Measurements from ENCODE around the gene SLC23A1.
A peak's percentile ranks its signal among the peaks of the same experiment; 100 is the strongest.
"Not testable (repeated sequence)": the region's sequence is repeated elsewhere in the genome, so short reads cannot be mapped to it uniquely, and the experiment has no call there.

Gene SLC23A1

DNA sequence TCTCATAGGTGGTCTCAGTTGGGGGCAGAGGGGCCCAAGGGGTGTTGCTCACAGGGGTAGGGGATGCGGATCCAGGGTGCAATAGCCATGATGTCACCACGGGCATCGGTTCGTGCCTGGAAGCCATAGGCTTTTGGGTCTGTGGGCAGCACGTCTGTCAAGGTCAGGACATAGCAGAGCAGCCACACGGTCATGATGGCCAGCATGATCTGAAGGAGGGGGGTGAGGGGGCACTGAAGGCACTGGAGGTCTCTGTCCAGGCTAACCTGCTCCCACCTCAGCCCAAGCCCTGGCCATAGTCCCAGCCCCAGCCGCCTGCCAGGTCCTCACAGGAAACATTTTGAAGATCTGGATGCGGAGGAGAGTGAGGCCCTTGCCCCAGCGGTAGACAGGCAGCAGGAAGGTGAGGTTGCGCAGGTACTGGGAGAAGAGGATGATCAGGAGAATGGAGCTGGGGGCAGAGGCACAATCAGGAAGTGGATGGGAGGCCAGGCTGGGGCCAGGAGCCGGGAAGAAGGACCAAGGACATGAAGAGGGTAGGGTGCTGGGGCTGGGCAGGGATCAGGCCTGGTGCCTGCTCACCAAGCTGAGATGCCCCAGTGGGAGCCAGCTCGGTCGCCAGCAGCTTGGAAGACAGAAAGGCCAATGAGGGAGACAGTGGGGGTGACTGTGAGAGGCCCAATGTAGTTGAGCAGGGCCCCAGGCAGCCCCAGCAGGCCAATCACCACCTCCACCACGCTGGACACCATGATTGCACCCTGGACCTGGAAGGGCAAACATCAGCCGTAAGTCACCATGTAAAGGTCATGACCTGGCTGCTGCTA is 3.3 kb downstream of the SLC23A1 start:
- intact Hi-C loops (cut with DNase I): no loop called here

DNA sequence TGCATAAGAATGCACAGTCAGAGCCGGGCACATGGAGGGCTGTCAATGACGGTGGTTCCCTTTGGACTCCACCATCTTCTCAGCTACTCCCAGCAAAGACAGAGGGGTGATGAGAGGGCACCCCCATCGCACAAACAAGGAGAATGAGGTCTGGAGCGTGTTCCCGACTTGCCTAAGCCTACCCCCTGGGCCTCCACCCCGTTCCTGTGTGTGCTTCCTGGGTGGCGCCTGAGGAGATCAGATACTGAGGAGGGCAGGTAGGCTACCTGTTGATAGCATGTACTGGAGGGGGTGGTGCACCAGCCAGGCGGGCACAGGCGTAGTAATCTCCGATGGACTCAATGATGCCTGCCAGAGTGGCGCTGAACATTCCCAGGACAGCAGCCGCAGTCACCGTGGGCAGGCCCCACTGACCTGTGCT is 4.1 kb downstream of the SLC23A1 start:
- no peak for DNase-seq
- intact Hi-C loops (cut with DNase I): no loop called here

More for the DNA sequence above, 3.3 kb downstream of the SLC23A1 start:
- no peak for DNase-seq

DNA sequence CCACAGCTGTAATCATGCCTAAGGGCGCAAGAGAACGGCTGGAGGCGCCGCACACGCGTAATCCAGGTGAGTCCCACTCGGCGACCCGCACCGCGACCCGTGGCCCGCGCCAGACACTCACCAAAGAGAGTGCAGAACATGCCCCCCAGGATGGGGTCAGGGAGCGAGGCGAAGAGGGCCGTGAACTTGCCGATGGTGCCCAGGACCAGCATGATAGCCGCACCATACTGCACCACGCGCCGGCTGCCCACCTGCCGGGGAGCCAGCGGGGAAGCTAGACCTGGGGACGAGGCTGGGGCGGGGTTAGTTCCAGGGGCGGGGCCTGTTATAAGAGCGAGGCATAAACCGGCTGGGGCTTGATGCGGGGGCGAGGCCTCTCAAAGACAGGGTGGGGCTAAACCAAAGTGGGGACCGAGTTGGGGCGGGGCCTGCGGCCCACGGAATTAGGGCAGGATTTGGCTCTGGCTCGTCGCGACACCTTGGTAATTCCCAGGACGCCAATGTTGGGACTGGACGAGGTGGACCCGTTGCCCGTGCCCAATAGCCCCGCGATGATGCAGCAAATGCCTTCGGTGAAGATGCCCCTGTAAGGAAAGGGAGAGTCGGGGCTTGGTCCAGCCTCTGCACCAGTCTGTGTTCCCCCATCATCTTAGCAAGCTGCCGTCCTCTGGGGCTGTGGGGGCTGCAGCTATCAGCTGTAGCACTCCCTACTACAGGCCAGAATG is 4.8 kb downstream of the SLC23A1 start:
- intact Hi-C loops (cut with DNase I): no loop called here
- DNase-seq: peak in 1 of 42 donors; percentile 34

DNA sequence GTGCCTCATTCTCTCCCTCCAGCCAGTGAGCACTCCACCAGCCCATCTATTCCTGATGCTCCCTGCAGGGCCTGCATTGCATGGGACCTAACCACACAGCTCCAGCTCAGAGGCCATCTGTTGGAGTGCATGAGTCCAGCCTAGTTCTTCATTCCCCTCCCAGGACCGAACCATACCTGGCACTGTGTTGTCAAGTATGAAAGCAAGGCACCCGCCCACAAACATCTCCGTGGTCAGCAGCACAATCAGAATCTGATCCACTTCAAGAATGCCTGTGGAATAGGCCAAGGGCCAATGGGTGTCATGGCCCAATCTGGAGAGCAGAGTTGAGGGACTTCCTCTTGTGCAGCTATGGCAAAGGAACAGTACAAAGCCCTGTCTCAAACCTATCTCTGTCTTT is 5.9 kb downstream of the SLC23A1 start:
- intact Hi-C loops (cut with DNase I): no loop called here
- peak in 1 of 42 donors; percentile 4 for DNase-seq

DNA sequence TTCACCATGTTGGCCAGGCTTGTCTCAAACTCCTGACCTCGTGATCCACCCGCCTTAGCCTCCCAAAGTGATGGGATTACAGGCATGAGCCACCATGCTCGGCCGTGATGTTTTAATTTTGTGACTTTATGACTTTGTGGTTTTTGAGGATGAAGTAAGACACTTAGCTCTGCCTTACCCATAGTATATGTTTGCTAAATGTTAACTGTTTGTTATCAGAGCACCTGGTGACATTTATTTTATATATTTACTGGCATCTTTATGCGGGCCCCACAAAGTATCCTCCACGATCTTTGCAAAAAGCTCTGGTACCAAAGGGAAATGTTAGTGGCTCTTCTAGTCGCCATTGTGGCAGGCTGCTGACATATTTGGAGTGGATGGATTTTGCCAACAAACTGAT is 6.7 kb downstream of the SLC23A1 start:
- DNase-seq: no peak
- intact Hi-C loops (cut with DNase I): no loop called here

DNA sequence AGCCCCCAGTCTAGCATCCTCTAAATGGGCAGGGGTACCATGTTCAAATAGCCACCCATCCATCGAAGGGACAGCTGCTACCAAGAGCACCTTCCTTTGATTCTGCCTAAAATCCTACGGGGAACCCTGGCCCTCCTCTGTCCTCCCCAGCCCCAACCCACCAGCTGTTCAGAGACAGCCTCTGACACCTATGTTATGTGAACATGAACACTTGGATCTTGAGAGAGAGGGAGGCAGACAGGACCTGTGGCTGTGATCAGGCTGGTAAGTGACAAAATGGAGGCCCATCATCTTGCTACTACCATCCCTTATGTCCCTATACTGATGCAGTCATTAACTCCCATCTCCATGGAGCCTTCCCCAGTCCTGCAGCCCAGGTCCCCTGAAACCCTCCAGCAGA is 8.2 kb downstream of the SLC23A1 start:
- DNase-seq: peak in 5 of 42 donors; percentile 0 to 18 (median 10)

DNA sequence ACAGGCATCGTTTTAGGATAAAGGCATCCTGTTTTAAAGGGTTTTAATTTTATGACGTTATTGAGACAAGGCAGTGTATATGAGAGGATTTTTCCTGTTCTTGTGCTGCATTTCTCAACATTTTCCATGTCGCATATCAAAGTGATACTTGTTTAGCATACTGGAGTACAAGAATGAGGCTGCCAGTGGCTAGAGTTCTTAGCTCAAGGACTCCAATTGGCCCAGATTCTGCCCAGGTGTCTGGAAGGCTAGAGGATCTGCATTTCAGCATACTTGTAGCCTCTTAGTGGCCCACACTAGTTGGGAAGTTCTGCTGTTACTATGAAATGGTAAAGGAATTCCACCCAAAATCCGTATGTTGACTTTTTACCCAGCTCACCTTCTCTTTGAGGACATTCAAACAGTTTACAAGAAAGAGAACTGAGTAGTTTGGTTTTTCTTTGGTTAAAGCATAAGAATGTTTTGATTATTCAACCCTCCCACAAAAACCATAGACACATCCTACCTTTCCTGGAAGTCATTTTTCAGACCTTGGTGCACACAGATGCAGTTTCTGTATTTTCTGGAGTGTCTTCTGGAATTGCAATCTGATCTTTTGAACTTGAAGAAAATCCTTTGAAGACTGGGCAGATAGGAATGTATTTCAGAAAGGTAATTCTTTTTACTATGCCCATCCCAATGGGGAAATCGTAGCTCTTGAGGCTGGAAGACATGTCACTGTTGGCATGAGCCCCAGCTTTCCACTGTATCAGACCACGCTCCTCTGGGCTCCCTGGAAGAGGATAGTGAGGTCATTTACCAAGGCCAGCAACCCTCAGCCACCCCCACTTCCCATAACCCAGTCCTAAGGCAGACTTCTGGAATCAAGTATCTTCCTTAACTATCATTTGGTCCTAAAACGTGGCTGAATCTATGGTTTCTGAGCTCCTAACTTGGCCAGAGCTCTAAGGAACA is 11.3 kb downstream of the SLC23A1 start:
- intact Hi-C loops (cut with DNase I): no loop called here
- DNase-seq: peak in 4 of 42 donors; percentile 3 to 25 (median 14)

More for the DNA sequence above, 8.2 kb downstream of the SLC23A1 start:
- intact Hi-C loops (cut with DNase I): no loop called here

DNA sequence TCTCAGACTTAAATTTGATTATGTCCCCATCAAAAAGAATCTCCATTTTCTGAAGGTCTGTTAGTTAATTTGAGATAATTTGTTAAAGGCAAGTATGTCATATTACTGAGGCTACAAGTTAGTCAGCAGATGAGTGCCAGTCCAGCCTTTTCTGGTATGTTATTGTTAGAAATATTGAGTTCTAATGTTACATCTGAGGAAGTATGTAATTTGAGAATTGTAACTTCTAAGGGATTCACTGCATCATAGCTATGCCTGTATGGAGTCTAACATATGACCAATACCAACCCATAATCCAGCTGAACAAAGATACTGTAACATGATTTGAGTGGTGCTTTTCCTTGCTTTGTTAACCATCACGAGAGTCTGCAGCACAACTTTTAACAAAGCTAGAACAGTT is 13.9 kb downstream of the SLC23A1 start:
- intact Hi-C loops (cut with DNase I): no loop called here
- no peak for DNase-seq

DNA sequence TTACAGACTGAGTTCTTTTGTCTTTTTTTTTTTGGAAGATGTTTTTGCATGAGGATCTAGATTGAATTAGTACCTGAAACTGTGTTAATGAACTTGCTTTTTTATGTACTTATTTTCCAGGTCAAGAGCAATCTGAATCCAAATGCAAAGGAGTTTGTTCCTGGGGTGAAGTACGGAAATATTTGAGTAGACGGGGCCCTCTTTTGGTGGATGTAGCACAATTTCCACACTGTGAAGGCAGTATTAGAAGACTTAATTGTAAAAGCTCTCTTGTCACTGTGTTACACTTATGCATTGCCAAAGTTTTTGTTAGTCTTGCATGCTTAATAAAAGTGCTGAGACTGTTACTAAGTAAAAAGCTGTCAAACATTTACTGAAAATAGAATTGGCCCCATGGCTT is 14.5 kb downstream of the SLC23A1 start:
- intact Hi-C loops (cut with DNase I): no loop called here
- DNase-seq: peak in 3 of 42 donors; percentile 5 to 25 (median 21)

DNA sequence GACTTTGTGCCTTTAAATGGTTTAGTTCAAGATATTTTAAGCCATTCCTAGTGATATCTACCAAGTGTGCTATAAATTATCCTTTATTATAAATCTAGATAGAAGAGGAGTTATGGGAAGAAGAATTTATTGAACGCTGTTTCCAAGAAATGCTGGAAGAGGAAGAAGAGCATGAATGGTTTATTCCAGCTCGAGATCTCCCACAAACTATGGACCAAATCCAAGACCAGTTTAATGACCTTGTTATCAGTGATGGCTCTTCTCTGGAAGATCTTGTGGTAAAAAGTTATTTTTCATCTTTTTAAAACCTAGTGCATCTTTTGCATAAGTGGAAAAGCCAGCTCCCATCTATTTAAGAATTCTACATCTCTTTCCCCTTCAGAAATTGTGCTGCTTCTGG is 18.6 kb downstream of the SLC23A1 start:
- intact Hi-C loops (cut with DNase I): no loop called here
- DNase-seq: no peak

DNA sequence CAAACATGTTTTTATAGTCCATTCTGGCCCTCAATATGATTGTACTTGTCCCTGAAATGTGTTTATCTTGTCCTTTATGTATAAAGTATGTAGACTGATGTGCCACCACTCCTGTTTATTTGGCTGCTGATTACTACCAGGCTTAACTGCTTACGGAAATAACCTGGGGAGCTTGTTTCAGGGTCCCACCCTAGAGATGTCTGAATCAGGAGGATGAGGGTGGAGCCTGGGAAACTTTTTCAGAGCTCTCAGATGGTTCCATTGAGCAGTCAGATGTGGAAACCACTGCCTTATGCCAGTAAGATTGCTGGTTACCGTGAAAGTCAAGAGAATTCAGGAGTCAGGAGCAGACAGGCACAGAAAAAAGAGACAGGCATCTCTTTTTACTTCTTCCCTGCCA is 19.2 kb downstream of the SLC23A1 start:
- intact Hi-C loops (cut with DNase I): no loop called here
- DNase-seq: peak in 1 of 42 donors; percentile 3

DNA sequence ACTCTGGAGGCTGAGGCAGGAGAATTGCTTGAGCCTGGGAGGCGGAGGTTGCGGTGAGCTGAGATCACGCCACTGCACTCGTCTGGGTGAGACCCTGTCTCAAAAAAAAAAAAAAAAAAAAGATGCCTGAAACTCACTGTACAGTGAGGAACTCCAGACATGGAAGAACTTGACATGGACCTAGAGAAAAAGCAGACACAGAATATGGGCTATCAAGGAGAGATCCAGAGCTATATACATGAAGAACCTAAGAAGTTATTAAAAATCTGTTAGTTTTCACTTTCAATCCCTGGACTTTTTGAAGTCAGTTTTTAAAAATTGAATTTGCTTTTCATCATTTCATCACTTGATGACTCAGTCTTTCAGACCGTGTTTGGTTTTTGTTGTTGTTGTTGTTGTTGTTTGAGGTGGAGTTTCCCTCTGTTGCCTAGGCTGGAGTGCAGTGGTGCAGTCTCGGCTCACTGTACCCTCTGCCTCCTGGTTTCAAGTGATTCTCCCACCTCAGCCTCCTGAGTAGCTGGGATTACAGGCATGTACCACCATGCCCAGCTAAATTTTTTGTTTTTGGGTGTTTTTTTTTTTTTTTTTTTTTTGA is 21.2 kb downstream of the SLC23A1 start:
- DNase-seq: peak in 1 of 42 donors; percentile 1
- intact Hi-C loops (cut with DNase I): no loop called here

DNA sequence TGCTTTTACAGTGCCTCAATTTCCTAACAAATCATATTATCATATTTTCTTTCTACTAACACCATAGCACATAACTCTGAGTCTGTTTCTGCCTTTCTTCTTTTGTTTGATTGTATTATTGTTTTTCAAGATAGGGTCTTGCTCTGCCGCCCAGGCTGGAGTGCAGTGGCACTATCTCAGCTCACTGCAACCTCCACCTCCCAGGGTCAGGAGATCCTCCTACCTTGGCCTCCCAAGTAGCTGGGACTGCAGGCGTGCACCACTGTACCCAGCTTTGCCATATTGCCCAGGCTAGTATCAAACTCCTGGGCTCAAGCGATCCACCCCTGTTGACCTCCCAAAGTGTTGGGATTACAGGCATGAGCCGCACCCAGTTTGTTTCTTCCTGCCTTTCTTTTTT is 22.7 kb downstream of the SLC23A1 start:
- DNase-seq: peak in 3 of 42 donors; percentile 2 to 6 (median 4)

DNA sequence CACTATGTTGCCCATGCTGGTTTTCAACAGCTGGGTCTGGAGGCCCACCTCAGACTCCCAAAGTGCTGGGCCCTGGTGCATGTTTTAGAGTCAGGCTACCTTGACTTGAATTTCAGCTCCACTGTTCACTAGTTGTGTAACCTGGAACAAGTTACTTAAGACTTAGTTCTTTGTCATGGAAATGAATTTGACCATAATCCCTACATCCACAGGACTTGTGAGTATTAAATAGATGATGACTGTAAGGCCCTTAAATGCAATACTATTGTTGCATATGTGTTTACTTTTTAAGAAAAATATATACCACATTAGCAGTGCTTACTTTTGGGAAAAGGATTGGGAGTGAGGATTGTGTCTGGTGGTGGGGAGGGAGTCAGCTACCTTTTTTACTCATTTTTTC is 25.0 kb downstream of the SLC23A1 start:
- DNase-seq: peak in 1 of 42 donors; percentile 7
- intact Hi-C loops (cut with DNase I): no loop called here

More for the DNA sequence above, 22.7 kb downstream of the SLC23A1 start:
- intact Hi-C loops (cut with DNase I): no loop called here

DNA sequence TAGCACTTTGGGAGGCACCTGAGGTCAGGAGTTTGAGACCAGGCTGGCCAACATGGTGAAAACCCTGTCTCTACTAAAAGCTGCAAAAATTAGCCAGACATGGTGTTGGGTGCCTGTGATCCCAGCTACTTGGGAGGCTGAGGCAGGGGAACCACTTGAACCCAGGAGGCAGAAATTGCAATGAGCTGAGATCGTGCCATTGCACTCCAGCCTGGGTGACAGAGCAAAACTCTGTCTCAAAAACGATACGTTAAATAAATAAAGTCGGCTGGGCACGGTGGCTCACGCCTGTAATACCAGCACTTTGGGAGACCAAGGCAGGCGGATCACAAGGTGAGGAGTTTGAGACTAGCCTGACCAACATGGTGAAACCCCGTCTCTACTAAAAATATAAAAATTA is 27.2 kb downstream of the SLC23A1 start:
- intact Hi-C loops (cut with DNase I): not testable (repeated sequence)

DNA sequence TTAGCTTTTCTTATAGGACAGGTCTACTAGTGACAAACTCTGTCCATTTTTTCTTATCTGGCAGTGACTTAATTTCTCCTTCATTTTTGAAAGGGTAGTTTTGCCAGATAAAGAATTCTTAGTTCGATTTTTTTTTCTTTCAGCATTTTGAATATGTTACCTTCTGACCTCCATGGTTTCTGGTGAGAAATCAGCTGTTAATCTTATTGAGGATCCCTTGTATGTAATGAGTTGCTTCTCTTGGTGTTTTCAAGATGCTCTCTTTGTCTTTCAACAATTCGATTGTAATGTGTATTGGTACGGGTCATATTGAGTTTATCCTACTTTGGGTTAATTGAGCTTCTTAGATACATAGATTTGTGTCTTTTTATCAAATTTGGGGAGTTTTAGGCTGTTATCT is 28.9 kb downstream of the SLC23A1 start:
- intact Hi-C loops (cut with DNase I): no loop called here
- DNase-seq: no peak

More for the DNA sequence above, 27.2 kb downstream of the SLC23A1 start:
- DNase-seq: not testable (repeated sequence)

DNA sequence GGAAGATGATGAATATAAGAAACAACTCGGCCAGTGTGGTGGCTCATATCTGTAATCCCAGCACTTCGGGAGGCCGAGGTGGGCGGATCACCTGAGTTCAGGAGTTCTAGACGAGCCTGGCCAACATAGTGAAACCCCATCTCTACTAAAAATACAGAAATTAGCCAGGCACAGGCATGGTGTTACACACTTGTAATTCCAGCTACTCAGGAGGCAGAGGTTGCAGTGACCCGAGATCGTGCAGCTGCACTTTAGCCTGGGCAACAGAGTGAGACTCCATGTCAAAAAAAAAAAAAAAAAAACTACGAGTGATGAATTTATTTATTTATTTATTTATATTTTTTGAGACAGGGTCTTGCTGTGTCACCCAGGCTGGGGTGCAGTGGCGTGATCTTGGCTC is 35.2 kb downstream of the SLC23A1 start:
- intact Hi-C loops (cut with DNase I); DNase-seq: not testable (repeated sequence)

DNA sequence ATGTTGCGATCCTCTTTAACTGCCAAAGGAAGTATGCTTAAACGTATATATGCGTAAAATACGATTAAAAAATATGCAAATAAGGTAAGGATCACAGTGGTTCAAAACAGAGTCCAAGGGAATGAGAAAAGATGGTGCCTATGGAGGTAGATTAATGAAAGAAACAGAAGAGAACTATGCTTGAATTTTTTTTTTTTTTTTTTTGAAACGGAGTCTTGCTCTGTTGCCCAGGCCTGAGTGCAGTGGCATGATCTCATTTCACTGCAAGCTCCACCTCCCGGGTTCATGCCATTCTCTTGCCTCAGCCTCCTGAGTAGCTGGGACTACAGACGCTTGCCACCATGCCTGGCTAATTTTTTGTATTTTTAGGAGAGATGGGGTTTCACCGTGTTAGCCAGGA is 37.7 kb downstream of the SLC23A1 start:
- intact Hi-C loops (cut with DNase I); DNase-seq: not testable (repeated sequence)

DNA sequence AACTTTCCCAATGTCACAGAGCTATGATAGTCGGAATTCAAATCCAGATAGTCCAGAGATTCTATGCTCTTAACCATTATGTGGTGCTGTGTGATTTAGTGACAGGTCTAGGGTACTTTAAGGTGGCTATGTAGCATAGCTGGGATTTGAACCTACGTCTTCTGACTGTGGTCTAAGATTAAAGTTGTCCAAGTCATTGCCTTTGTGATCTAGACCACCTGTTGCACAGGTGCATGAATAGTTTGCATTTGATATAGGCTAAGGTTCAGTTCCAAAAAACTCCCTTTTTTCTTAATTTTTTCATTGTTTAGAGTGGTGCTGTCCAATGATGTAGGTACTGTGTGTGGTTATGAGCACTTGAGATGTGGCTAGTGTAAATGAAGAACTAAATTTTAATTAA is 38.9 kb downstream of the SLC23A1 start:
- no peak for DNase-seq
- intact Hi-C loops (cut with DNase I): loop anchor here (5.0 kb wide), 1 partner anchor 63 kb away; no protein-coding TSS in a partner anchor

Data from head of caudate nucleus (tissue), 42 donors.